Pancreas (tissue), 10 donors: Measurements from ENCODE around the gene EBF3. TPM values are rescaled to one million over a fixed set of nuclear protein-coding genes. Genes with fewer than 3 reads are reported as not detected.

Experiments used
- ATAC-seq, 4 donors: fragments of 200-7000 bp; cut with Tn5 transposase; one replicate each; pipeline versions ENCODE4 v1.8.0 to v1.9.1; 2020; ENCODE audit warnings: mild to moderate bottlenecking in 4 of 4, moderate library complexity in 4 of 4
- DNase-seq, 6 donors: peaks; one replicate each; pipeline ENCODE4 v3.0.0-alpha.2; 2020
- FAIRE-seq: peaks from 2 replicates; lab custom pipeline; 2012; peaks lifted over from hg19 to GRCh38; lab: Jason Lieb, UNC
- H3K27ac ChIP-seq, 4 donors: fragments of 200-600 bp; sonication (generic); 1 replicate in 3 of 4; 2 replicates in 1 of 4; pipeline versions ENCODE4 v1.5.0 to v1.8.0; 2020
- H3K27me3 ChIP-seq, 4 donors: fragments of 200-600 bp; one replicate each; pipeline ENCODE4 v1.8.0; 2021
- H3K36me3 ChIP-seq, 3 donors: fragments of 200-600 bp; sonication (generic) in 1 of 3; one replicate each; pipeline versions ENCODE4 v1.5.0 to v1.8.0; 2020 to 2021
- H3K4me1 ChIP-seq, 3 donors: fragments of 200-600 bp; one replicate each; pipeline ENCODE4 v1.8.0; 2021
- H3K4me3 ChIP-seq, 4 donors: fragments of 200-600 bp; sonication (generic) in 2 of 4; one replicate each; pipeline versions ENCODE4 v1.5.0 to v1.8.0; 2020 to 2021
- H3K9me3 ChIP-seq, 4 donors: fragments of 200-600 bp; one replicate each; pipeline ENCODE4 v1.8.0; 2021
- WGBS, 2 donors: extraction: QIAGEN DNeasy Blood & Tissue Kit; methylation state at CpG; one replicate each; pipeline ENCODE4 v1.1.7; 2013; 5-methylcytosine and 5-hydroxymethylcytosine counted together
- intact Hi-C, 3 donors: fragments of 100-400 bp; cut with DNase I; formaldehyde crosslinking; loops; one replicate each; pipeline versions ENCODE4 v1.11.1 to v1.14.2; 2022
- polyA plus RNA-seq, 2 donors: library from polyadenylated mRNA; stranded (reverse); fragments of 200-250 nt; gene quantifications; one replicate each; pipeline ENCODE4 v1.2.3, GENCODE V29; 2013
- total RNA-seq, 6 donors: library from RNA; stranded (reverse); fragmentation: NEBNext Ultra II Directional in 4 of 6; extraction: Animal tissue kit (Norgen Biotek cat#: 25700) in 4 of 6; gene quantifications; one replicate each; pipeline versions ENCODE4 v1.2.1 to v1.2.4, GENCODE V29; 2021 to 2023
- TF ChIP-seq, protein P1 (sequence below), 4 donors: fragments of 200-600 bp; sonication (generic) in 3 of 4; IDR thresholded peaks; one replicate each; pipeline versions ENCODE4 v1.5.0 to v1.8.0; 2021; ENCODE audit warnings: antibody characterized with exemption in 4 of 4
- donor health status: healthy with polysubstance abuse.
- donor health status: DM: no; HTN: no; CAD: no; lungs with moderate emphysema.
- donor health status: DM: no; HTN: no; CAD: no.
- donor health status: control.
- donor health status: control.
- donor health status: Bipolar disorder and iron deficiency.
- donor health status: DM: yes; HTN: yes; CAD: no.
- donor health status: DM: no; HTN: no; CAD: no.
- donor health status: DM: no; HTN: no; CAD: no.
- donor health status: DM: yes; HTN: yes; CAD: no.

Gene EBF3
- total and polyA plus RNA-seq, 8 donors: 0.47 to 1.5 (median 1.1) TPM

DNA sequence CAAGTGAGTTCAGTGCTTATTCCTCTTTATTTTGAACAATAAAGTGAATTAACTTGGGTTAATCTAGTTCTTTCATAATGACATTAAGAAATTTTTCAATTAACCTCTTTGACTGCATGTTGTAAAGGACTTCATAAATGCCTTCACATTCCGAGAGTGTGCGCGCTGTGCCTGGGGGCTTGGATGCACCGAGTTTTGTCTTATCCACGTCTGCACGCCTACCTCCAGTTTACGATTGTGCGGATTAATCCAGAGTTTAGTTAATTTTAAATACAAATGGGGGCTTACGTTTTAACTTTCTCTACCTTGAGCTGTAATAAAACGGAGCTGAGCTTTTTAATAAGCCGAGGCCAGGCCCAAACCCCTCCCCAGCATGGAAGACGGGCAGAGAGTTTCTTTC is 120.4 kb downstream of the EBF3 start:
- intact Hi-C loops: no loop called here
- WGBS, 2 donors: 74 to 81% methylated on average over 12 of the region's 12 CpGs
- Histone ChIP-seq H3K9me3 (no peaks in the 10 kb centered on the region), H3K36me3 (no peaks in the 10 kb centered on the region), H3K27ac (no peak overlapping the region), H3K4me1 (no peaks in the 10 kb centered on the region), H3K27me3 (peaks cover 0 to 25% (median 2%) of the 10 kb centered on the region in 4 donors), H3K4me3 (no peak overlapping the region)
- TF ChIP-seq, protein P1, sequence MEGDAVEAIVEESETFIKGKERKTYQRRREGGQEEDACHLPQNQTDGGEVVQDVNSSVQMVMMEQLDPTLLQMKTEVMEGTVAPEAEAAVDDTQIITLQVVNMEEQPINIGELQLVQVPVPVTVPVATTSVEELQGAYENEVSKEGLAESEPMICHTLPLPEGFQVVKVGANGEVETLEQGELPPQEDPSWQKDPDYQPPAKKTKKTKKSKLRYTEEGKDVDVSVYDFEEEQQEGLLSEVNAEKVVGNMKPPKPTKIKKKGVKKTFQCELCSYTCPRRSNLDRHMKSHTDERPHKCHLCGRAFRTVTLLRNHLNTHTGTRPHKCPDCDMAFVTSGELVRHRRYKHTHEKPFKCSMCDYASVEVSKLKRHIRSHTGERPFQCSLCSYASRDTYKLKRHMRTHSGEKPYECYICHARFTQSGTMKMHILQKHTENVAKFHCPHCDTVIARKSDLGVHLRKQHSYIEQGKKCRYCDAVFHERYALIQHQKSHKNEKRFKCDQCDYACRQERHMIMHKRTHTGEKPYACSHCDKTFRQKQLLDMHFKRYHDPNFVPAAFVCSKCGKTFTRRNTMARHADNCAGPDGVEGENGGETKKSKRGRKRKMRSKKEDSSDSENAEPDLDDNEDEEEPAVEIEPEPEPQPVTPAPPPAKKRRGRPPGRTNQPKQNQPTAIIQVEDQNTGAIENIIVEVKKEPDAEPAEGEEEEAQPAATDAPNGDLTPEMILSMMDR (IDR thresholded peaks at IDR 0.05): no peak
- DNase-seq: peak in 1 of 6 donors; percentile 11
- no peak for FAIRE-seq
- ATAC-seq: no peak

DNA sequence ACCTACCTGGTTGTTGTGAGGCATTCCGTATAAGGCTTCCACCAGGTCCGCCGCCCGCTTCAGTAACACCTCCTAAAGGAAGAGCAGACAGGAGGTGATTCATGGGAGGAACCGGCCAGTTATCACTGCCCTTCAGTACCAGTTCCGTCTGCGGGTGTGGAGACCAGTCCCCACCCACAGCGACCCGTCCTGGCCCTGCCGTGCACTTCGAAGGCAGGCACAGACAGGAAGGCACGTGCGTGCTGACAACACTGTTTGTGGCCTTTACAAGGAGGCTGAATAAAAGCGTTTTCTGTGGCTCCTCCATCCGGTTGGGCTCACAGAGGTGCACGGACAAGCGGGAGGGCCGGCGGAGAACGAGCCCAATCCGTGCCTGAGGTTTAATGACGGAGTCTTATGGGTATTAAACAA is 120.9 kb downstream of the EBF3 start:
- H3K36me3 ChIP-seq: no peaks in the 10 kb centered on the region
- no peak overlapping the region for H3K4me3 ChIP-seq
- H3K27ac ChIP-seq: no peak overlapping the region
- peaks cover 0 to 19% (median 2%) of the 10 kb centered on the region in 4 donors for H3K27me3 ChIP-seq
- intact Hi-C loops: no loop called here
- TF ChIP-seq, protein P1 (IDR thresholded peaks at IDR 0.05): no peak
- no peaks in the 10 kb centered on the region for H3K9me3 ChIP-seq
- no peaks in the 10 kb centered on the region for H3K4me1 ChIP-seq
- DNase-seq (peak in 1 of 6 donors; percentile 24), FAIRE-seq (no peak), ATAC-seq (no peak)
- WGBS, 2 donors: 71 to 77% methylated on average over 22 of the region's 22 CpGs

DNA sequence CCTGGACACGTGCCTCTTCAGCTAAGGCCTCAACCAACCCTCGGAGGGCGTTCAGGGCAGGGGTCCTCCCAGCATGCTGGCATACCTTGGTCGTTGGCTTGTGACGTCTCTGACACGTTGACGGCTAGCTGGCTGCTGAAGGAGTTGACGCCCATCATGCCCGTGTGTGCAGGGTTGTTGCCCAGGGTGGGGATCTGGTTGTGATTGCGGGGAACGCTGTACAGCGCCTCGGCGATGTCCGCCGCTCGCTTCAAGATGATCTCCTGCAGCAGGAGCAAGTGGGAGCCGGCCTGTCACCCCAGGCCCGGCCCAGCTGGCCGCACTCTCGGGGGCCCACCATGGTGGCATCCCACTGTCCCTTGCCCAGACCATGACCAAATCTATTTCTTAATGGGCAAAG is 122.0 kb downstream of the EBF3 start:
- Histone ChIP-seq H3K36me3 (no peaks in the 10 kb centered on the region), H3K4me1 (no peaks in the 10 kb centered on the region), H3K4me3 (no peak overlapping the region), H3K9me3 (no peaks in the 10 kb centered on the region), H3K27me3 (peaks cover 0 to 18% (median 2%) of the 10 kb centered on the region in 4 donors), H3K27ac (no peak overlapping the region)
- ATAC-seq (no peak), DNase-seq (peak in 1 of 6 donors; percentile 47), FAIRE-seq (no peak)
- TF ChIP-seq, protein P1 (IDR thresholded peaks at IDR 0.05): no peak
- WGBS, 2 donors: 82 to 89% methylated on average over 21 of the region's 21 CpGs
- intact Hi-C loops: no loop called here

DNA sequence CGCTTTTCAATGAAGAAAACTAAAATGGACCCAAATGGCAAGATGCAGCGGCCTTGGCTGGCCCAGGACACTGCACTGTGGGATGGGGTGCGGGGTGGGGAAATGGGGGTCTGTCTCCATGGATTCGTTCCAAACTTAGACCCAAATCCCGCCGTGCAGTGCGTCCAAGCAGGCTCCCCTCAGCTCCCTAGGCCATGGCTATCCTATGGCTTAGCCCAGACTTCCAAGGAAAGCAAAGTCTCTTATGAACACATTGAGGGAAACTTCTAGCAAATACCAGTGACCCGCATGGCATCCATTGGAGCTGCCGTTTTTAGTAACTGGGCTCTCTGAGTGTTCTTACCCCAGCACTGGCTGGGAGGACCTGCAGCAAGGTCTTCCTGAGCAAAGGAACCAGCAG is 122.5 kb downstream of the EBF3 start:
- Histone ChIP-seq H3K27ac (no peak overlapping the region), H3K9me3 (no peaks in the 10 kb centered on the region), H3K4me1 (no peaks in the 10 kb centered on the region), H3K36me3 (no peaks in the 10 kb centered on the region), H3K4me3 (no peak overlapping the region), H3K27me3 (peaks cover 0 to 15% (median 0%) of the 10 kb centered on the region in 4 donors)
- ATAC-seq: no peak
- peak in 1 of 6 donors; percentile 17 for DNase-seq
- intact Hi-C loops: no loop called here
- TF ChIP-seq, protein P1 (IDR thresholded peaks at IDR 0.05): no peak
- FAIRE-seq: no peak
- WGBS, 2 donors: 73 to 80% methylated on average over 9 of the region's 9 CpGs

DNA sequence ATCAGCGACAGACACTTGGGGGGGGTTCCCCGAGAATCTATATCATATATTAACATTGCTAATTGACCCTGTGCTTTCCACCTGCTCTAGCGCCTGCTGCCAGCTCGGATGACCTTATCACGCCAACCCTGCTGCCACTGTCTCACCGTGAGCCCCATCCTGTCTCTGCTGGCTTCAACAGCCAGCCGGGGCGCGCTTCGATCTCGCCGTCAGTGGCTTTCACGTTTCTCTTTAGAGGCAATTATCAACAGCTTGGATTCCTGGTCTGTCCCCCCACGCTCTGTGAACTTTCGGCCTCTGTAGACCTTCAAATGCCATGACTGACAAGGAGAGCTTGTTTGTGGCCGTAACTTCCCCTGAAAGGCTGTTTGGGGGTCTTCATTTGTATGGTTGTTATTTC is 123.0 kb downstream of the EBF3 start:
- WGBS, 2 donors: 79 to 89% methylated on average over 16 of the region's 16 CpGs

More for the DNA sequence above, 123.0 kb downstream of the EBF3 start:
- FAIRE-seq (no peak), DNase-seq (peak in 1 of 6 donors; percentile 16), ATAC-seq (no peak)
- Histone ChIP-seq H3K36me3 (no peaks in the 10 kb centered on the region), H3K9me3 (no peaks in the 10 kb centered on the region), H3K27ac (no peak overlapping the region), H3K4me1 (no peaks in the 10 kb centered on the region), H3K4me3 (no peak overlapping the region), H3K27me3 (peaks cover 0 to 10% (median 0%) of the 10 kb centered on the region in 4 donors)
- intact Hi-C loops: no loop called here
- TF ChIP-seq, protein P1 (IDR thresholded peaks at IDR 0.05): no peak
